ENCODE data around the gene SPDYE3.

- TF ChIP-seq CTCF (IDR thresholded peaks at IDR 0.05) (no peak), MAX (IDR thresholded peaks at IDR 0.05) (no peak), RNF2 (IDR thresholded peaks at IDR 0.05; ENCODE audit: borderline replicate concordance, low read depth) (no peak), BHLHE40 (IDR thresholded peaks at IDR 0.05; ENCODE audit: low read depth, low read length) (no peak), GATA3 (IDR thresholded peaks at IDR 0.05; ENCODE audit: borderline replicate concordance) (no peak), HDAC2 (IDR thresholded peaks at IDR 0.05) (no peak), RCOR1 (IDR thresholded peaks at IDR 0.05; ENCODE audit: low read depth, low read length) (no peak), HMGXB4 (CRISPR knock-in tag; IDR thresholded peaks at IDR 0.05; ENCODE audit: borderline replicate concordance) (no peak), ELK1 (IDR thresholded peaks at IDR 0.05; ENCODE audit: low read depth, low read length) (no peak), JUN (IDR thresholded peaks at IDR 0.05) (no peak), USF2 (IDR thresholded peaks at IDR 0.05) (no peak), POLR2A (IDR thresholded peaks at IDR 0.05; ENCODE audit: low read length) (no peak), CEBPB (IDR thresholded peaks at IDR 0.05) (no peak)
Measured at GRCh38 chr7:100266576-100267354, 40.7 kb upstream of the SPDYE3 start.

All from A549 (cell line).